Activated CD8-positive, alpha-beta memory T cell treated with anti-CD3 and anti-CD28 coated beads, Interleukin-2, amount 50 U/mL, for 48 hours (primary cell): ENCODE results near the gene ANO4.

Experiments
- DNase-seq: peaks from one replicate; pipeline ENCODE4 v3.0.0-alpha.2; 2020

Gene ANO4

GRCh38 chr12:100794441-100795173 is at the start of gene ANO4:
TSS of gene ANO4 (plus strand) at chr12:100794776. CDS start at chr12:100901786, 107,010 bp downstream.
- no peak for DNase-seq

- no peak for DNase-seq
These were observed 49.1 kb upstream of the ANO4 start for GRCh38 chr12:100745378-100746071.

- DNase-seq: no peak
These were observed 41.7 kb upstream of the ANO4 start for GRCh38 chr12:100752841-100753240.

GRCh38 chr12:100753837-100754236 is 40.7 kb upstream of the ANO4 start:
- no peak for DNase-seq

- DNase-seq: no peak
These were observed 39.4 kb upstream of the ANO4 start for GRCh38 chr12:100755186-100755585.

- no peak for DNase-seq
These were observed 36.5 kb upstream of the ANO4 start for GRCh38 chr12:100758083-100758482.

- DNase-seq: no peak
These were observed 27.2 kb upstream of the ANO4 start for GRCh38 chr12:100767371-100767770.

- no peak for DNase-seq
These were observed 26.6 kb upstream of the ANO4 start for GRCh38 chr12:100767950-100768349.

- DNase-seq: no peak
These were observed 15.5 kb upstream of the ANO4 start for GRCh38 chr12:100778967-100779590.

- no peak for DNase-seq
These were observed 5.4 kb upstream of the ANO4 start for GRCh38 chr12:100789146-100789545.

GRCh38 chr12:100789975-100790374 is 4.6 kb upstream of the ANO4 start:
- DNase-seq: no peak

GRCh38 chr12:100790552-100790951 is 4.0 kb upstream of the ANO4 start:
- DNase-seq: no peak

- no peak for DNase-seq
These were observed 1.4 kb upstream of the ANO4 start for GRCh38 chr12:100793182-100793581.

GRCh38 chr12:100795174-100795799 is 711 bp downstream of the ANO4 start:
- no peak for DNase-seq

- DNase-seq: no peak
These were observed 1.2 kb downstream of the ANO4 start for GRCh38 chr12:100795800-100796179.

- no peak for DNase-seq
These were observed 2.0 kb downstream of the ANO4 start for GRCh38 chr12:100796621-100797020.

GRCh38 chr12:100797246-100797645 is 2.7 kb downstream of the ANO4 start:
- no peak for DNase-seq

- no peak for DNase-seq
These were observed 3.2 kb downstream of the ANO4 start for GRCh38 chr12:100797786-100798185.

GRCh38 chr12:100798286-100799160 is 3.9 kb downstream of the ANO4 start:
- no peak for DNase-seq

GRCh38 chr12:100799770-100800169 is 5.2 kb downstream of the ANO4 start:
- no peak for DNase-seq

- DNase-seq: no peak
These were observed 6.1 kb downstream of the ANO4 start for GRCh38 chr12:100800723-100801122.

- DNase-seq: no peak
These were observed 6.7 kb downstream of the ANO4 start for GRCh38 chr12:100801320-100801719.

- no peak for DNase-seq
These were observed 14.2 kb downstream of the ANO4 start for GRCh38 chr12:100808777-100809176.
